HG03521 (cell line): Measurements from ENCODE around the gene SMKR1.
A peak's percentile ranks its signal among the peaks of the same experiment; 100 is the strongest.
"Not testable (repeated sequence)": the region's sequence is repeated elsewhere in the genome, so short reads cannot be mapped to it uniquely, and the experiment has no call there.

ENCODE experiments used
- ATAC-seq: cut with Tn5 transposase; IDR thresholded peaks from one replicate; pipeline ENCODE4 v1.9.1; 2021; ENCODE audit warnings: mild to moderate bottlenecking, moderate library complexity; ENCODE audit not compliant: unreplicated experiment

Gene SMKR1

DNA sequence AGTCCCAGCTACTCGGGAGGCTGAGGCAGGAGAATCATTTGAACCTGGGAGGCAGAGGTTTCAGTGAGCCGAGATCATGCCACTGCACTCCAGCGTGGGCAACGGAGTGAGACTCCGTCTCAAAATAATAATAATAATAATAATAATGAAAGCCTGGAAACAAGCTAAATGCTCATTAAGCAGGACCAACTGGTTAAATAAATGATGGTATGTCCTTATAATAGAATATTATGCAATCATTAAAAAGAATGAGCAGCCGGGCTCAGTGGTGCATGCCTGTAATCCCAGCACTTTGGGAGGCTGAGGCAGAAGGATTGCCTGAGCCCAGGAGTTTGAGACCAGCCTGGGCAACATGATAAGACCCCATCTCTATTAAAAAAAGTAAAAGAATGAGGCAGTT is 21.0 kb upstream of the SMKR1 start:
- ATAC-seq: not testable (repeated sequence)

- no peak for ATAC-seq
These were observed 19.6 kb upstream of the SMKR1 start for GRCh38 chr7:129482781-129483180.

DNA sequence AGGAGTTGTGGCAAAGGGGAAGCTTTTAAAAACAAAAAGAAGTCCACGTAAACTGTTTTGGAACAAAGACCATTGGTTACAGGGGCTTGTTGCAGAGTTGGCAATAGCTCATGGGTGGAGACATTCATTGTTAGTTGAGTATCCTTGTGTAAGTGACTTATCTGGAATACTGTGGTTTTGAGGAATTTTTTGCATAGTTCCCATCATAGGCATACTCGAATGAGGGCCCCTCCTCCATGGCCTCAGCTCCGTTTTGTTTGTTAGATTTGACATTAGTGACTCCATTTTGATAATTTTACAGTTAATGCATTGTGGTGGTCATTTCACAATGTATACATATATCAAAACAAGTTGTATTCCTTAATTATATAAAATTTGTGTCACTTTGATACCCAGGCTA is 12.8 kb upstream of the SMKR1 start:
- ATAC-seq: no peak

DNA sequence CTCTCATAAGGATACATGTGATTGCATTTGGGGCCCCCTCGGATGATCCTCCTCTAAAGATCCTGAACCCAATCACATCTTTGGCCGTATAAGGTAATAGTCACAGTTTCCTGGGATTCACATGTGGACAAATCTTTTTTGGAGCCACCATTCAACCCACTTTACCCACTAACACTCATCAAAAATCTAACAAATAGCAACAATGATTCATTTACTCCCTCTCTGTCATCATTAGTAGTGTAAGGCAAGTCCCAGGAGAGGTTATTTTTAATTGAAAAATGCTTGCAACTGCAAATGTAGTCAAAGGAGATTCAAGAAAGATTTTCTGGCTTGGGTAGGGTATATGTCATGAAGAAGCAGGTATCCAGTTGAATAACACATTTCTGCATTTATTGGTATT is 9.9 kb upstream of the SMKR1 start:
- no peak for ATAC-seq

DNA sequence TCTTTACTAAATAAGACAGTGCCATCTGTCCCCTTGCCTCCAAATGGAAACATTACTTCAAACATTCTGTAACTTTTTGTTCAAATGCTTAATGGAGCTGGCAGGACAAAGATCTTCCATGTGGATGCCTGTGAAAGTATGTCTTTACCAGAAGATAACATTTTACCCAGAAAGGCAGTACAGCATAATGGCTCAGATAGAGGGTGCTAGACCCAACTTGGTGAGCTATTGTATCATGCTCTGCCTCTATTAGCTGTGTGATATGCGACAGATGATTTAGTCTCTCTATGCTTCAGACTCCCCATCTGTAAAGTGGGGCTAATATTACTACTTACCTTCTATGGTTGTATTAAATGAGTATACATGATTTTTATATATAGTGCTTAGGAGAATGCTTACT is 8.8 kb upstream of the SMKR1 start:
- ATAC-seq: no peak

- peak; percentile 83 for ATAC-seq
These were observed 8.3 kb upstream of the SMKR1 start for GRCh38 chr7:129494041-129494440.

DNA sequence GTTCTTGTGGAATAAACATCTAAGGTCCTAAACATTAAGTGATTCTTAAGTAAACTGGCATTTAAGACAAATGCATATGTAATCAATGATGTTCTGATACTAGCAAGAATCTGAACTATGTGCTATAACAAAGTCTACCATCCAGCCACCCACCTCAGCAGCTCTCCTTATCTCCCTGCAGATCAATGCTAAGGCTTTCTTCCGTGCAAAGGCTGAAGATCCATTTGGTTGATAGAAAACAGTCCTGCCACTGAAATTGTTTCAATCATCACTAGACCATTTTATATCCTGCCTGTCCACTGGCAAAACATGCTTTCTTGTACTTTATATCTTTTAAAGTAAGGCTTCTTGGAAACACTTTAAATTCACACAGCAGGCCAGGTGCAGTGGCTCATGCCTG is 6.3 kb upstream of the SMKR1 start:
- ATAC-seq: no peak

GRCh38 chr7:129496653-129497052 is 5.7 kb upstream of the SMKR1 start:
- ATAC-seq: no peak

DNA sequence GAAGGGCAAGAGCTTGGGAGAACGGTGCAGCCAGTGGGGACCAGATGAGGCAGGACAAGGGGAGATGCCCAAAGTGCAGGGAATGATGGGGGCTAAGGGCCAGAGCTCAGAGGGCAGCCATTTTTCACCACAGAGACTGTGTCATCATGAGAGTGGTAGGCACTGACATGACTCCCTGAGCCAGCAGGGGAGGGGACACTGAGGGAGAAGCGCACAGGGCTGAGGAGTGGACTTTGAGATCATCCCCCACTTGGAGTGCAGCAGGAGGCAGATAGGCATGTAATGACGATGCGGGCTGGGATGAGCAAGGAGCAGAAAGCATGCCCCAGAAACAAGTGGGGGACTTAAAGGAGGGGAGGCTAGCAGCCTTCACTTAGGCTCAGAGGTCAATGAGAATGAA is 5.2 kb upstream of the SMKR1 start:
- ATAC-seq: no peak

- no peak for ATAC-seq
These were observed 4.3 kb upstream of the SMKR1 start for GRCh38 chr7:129498021-129498420.

GRCh38 chr7:129499999-129500398 is 2.3 kb upstream of the SMKR1 start:
- no peak for ATAC-seq

- no peak for ATAC-seq
These were observed 666 bp downstream of the SMKR1 start for GRCh38 chr7:129502708-129503685.

DNA sequence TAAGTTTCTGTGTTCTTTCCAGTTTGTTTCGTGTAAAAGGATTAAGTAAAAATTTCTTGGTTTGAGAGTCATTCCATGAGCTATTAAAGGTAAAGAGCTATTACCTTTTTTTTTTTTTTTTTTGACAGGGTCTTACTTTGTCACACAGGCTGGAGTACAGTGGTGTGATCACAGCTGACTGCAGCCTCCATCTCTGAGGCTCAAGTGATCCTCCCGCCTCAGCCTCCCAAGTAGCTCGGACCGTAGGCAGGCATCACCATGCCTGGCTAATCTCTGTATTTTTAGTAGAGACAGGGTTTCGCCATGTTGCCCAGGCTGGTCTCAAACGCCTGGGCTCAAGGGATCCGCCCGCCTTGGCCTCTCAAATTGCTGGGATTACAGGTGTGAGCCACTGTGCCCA is 1.4 kb downstream of the SMKR1 start:
- ATAC-seq: no peak

- no peak for ATAC-seq
These were observed 9.9 kb downstream of the SMKR1 start for GRCh38 chr7:129512192-129512591.

DNA sequence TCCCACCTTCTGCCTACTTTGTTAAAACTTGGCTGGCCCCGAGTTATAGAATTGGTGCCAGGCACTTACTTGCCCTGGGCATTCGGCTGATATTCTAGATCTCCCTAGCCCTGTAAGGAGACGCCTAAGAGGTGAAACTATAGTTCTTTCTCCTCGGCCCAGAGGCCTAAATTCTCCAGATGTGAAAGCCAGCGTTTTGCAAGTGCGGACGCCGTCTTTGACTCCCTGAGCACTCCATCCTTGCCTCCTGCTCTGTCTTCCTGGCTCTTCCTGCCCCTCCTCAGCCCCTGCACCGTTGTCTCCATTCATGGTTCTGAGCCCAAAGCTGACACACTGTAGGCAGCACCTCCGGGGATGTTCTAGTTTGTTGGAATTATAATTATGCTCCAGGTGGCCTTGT is 11.2 kb downstream of the SMKR1 start:
- ATAC-seq: no peak

DNA sequence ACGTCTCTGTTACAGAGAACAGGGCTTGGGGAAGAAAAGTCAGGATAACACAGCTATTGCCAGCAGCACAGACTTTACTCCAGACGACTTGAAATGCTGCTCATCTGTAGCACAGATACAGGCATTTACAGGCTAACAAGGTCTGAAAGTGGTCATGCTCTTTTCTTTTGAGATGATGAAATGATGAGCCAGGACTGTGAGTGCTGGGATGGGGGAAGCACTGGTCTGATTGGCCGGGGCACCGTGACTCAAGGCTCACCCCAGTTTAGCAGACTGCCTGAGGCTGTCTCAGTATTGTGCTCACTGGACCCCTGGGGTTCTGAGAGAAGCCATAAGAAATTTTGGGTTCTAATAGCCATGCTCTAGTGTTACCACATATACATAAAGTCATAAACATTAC is 12.4 kb downstream of the SMKR1 start:
- ATAC-seq: no peak

- ATAC-seq: no peak
These were observed 13.1 kb downstream of the SMKR1 start for GRCh38 chr7:129515381-129515780.

DNA sequence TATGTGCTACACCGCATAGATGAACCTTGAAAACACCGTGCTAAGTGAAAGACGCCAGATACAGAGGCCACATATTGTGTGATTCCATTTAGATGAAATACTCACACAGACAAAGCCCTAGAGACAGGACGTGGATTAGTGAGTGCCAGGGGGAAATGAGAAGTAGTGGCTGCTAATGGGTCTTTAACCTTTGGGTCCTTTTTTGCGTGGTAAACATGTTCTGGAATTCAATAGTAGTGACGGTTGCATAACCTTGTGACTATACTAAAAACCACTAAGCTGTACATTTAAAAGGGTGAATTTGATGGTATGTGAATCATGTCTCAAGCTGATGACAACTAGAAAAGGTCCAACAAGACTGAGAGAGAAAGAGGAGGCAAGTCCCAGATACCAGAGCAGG is 15.6 kb downstream of the SMKR1 start:
- no peak for ATAC-seq

- no peak for ATAC-seq
These were observed 17.1 kb downstream of the SMKR1 start for GRCh38 chr7:129519464-129519863.

DNA sequence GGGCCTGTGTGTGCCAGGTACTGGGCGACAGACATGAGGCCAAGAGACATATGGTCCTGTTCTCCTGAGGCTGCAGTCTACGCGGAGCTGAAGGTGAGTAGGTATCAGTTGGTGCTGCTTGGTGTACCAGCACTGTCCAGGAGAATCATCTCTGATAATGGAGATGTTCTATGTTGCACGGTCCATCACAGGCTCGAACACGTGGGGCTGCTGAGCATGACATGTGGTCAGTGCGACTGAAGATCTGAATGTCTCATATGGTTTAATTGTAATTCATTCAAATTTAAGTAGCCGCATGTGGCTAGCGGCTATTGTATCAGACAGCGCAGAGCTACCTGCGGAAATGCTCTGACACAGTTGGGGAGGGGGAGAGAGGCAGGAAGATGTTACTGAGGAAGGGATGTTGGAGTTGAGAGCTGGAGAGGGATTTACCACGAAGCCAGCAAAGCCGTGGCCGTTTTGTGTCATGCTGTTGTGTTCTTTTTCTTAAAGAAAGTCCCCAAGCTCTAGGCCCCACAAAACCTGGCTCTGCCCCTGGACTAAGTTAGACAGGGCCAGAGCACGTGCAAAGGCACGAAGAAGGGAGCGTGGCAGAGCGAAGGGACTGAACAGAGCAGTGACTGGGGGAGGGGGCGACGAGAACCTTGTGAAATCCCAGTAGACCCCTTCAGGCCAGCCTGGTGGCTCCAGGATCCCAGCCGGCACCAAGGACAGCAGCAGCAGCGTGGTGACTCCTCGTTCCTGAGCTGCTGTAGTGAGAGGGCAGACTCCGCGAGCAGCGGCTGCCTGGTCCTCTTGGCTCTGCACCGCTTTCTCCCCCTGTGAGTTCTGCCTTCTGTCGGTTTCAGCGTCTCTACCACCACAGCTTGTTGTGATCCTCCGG is 20.0 kb downstream of the SMKR1 start:
- ATAC-seq: no peak

DNA sequence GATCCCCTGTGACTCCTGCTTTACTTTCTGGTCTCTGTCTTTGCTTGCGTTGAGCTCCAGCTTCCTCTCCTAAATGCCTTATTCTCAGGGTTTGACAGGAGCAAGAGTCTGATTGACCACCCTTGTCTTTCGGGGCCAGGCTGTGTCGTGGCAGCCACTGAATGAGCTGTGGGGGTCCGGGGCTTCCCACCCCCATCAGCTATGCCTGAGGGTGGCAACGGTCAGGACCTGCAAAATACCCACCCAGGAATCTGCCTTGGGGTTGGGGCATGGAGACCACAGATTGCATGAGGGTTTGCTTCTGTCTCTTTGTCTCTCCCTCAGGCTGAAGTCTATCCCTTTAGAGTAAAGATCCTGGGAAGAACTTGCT is 20.6 kb downstream of the SMKR1 start:
- ATAC-seq: no peak

GRCh38 chr7:129523924-129524323 is 21.6 kb downstream of the SMKR1 start:
- ATAC-seq: no peak
